Sigmoid colon (tissue), 4 donors: ENCODE data around the gene KCNQ1OT1.

Experiments
- EP300 ChIP-seq, 4 donors: sonication (generic); formaldehyde crosslinking; IDR thresholded peaks; one replicate each; pipeline ENCODE4 v1.6.1; 2017; ENCODE audit warnings: antibody characterized with exemption in 4 of 4
- POLR2A ChIP-seq, 2 donors: fragments of 450-650 bp; IDR thresholded peaks; one replicate each; pipeline ENCODE4 v1.6.1; 2016; ENCODE audit warnings: antibody characterized with exemption in 2 of 2, mild to moderate bottlenecking in 2 of 2, moderate library complexity in 2 of 2
- POLR2AphosphoS5 ChIP-seq, 4 donors: sonication (generic); formaldehyde crosslinking; IDR thresholded peaks; one replicate each; pipeline ENCODE4 v1.6.1; 2017; ENCODE audit warnings: antibody characterized with exemption in 4 of 4
- TF ChIP-seq, protein P1 (sequence below), 4 experiments: fragments of 450-650 bp in 3 of 4; fragments of 200-600 bp in 1 of 4; IDR thresholded peaks; one replicate each; pipeline ENCODE4 v1.5.1; 2016 to 2019; ENCODE audit warnings: antibody characterized with exemption in 4 of 4, mild to moderate bottlenecking in 3 of 4, moderate library complexity in 2 of 4

- TF ChIP-seq POLR2AphosphoS5 (IDR thresholded peaks at IDR 0.05) (no peak), POLR2A (IDR thresholded peaks at IDR 0.05) (no peak), EP300 (IDR thresholded peaks at IDR 0.05) (no peak)
- TF ChIP-seq, protein P1, sequence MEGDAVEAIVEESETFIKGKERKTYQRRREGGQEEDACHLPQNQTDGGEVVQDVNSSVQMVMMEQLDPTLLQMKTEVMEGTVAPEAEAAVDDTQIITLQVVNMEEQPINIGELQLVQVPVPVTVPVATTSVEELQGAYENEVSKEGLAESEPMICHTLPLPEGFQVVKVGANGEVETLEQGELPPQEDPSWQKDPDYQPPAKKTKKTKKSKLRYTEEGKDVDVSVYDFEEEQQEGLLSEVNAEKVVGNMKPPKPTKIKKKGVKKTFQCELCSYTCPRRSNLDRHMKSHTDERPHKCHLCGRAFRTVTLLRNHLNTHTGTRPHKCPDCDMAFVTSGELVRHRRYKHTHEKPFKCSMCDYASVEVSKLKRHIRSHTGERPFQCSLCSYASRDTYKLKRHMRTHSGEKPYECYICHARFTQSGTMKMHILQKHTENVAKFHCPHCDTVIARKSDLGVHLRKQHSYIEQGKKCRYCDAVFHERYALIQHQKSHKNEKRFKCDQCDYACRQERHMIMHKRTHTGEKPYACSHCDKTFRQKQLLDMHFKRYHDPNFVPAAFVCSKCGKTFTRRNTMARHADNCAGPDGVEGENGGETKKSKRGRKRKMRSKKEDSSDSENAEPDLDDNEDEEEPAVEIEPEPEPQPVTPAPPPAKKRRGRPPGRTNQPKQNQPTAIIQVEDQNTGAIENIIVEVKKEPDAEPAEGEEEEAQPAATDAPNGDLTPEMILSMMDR (IDR thresholded peaks at IDR 0.05) = no peak
Measured at GRCh38 chr11:2564588-2565425, 135.0 kb downstream of the KCNQ1OT1 start.
